CD4-positive, alpha-beta T cell treated with Interleukin-6 for 4 hours (primary cell): ENCODE results near the gene CEMP1.

Experiments used
- DNase-seq: peaks from one replicate; pipeline ENCODE4 v3.0.0-alpha.2; 2020; ENCODE audit warnings: mixed read lengths

Gene CEMP1

DNA sequence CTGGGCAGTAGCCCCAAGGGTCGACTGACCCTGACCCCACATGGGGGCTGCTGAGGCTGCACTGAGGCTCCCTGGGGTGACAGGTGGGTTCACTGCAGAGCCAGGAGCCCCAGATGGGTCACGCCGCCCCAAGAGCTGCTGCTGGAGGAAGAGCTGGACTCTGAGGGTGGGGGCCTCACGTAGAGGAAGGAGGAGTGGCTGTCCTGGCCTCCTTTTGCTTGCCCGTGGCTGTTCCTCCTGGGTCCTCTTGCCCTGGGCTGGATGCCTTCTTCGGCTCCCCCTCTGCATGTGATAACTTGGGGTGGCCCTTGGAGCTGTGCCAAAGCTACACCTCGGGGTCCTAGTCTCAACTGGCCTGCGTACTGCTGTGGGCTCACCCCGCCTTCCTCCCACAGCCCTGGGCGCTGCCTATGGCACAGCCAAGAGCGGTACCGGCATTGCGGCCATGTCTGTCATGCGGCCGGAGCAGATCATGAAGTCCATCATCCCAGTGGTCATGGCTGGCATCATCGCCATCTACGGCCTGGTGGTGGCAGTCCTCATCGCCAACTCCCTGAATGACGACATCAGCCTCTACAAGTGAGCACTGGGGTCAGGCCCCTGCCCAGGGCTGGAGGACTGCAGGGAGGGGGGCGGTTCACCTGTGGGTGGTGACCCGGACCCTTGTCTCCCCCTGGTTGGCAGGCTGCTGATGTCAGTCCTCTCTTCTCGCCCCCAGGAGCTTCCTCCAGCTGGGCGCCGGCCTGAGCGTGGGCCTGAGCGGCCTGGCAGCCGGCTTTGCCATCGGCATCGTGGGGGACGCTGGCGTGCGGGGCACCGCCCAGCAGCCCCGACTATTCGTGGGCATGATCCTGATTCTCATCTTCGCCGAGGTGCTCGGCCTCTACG lies 12.1 kb downstream of the CEMP1 start:
- DNase-seq = no peak

DNA sequence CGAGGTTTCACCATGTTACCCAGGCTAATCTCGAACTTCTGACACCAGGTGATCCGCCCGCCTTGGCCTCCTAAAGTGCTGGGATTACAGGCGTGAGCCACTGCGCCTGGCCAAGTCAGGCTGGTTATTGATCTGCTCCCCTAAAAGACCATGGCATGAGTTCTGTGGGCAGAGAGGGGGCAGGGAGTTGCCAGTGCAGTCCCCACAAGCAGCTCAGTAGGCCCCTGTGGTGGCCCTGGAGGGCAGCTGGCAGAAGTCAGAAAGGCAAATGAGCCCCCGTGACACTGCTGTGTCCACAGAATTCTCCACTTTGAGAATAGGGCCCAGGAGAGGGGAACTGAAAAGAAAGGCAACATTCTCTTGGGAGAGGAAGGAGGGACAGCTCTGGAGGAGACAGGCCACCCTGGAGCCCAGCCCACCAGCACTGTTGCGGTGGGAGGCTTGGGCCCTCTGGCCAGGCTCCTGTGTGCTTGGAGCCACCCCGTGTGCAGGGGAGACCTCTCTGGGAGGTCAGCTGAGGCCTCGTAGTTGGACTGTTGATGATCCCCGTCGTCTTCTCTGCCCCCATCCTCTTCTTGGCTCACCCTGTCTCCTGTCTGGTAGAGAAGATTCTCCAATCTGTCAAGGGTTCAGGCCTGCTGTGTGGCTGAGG lies 13.1 kb downstream of the CEMP1 start:
- DNase-seq = no peak

DNA sequence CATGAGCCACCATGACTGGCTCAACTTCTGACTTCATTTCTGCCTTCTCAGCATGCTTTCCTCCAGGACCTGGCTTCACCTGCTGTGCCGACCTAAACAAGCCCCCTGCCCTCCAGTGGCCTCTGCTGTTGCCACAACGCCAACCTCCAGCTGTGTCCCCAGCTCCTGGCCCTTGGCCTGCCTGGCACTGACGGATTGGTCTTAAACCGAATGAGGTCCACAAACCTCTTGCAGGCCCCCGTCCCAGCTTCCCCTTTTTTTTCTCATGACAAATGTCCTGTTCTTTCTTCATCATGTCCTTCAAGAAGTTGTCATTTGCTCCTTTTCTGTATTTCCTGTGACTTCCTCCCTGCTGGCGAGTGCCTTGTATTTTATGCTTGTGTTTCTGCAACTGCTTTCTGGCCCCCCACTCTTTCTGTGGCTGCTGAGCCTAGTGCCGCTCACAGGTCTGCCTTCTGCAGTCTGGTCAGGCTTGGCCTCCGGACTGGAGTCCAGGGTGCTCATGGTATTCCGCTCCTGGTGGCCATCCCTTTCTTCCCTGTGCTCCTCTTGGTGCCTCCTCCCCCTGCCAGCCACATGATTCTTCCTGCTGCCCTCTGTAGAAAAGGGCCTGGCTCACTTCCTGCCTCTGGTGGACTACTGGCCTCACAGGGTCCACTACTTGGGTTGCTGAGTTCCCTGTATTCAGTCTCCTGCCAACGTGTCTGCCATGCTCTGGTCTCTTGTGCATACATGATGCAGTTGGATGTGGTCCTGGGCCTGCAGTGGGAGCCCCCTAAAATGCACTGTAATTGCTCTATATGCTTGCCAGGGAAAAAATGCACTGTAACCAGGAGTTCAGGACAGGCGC lies 14.6 kb downstream of the CEMP1 start:
- no peak for DNase-seq

DNA sequence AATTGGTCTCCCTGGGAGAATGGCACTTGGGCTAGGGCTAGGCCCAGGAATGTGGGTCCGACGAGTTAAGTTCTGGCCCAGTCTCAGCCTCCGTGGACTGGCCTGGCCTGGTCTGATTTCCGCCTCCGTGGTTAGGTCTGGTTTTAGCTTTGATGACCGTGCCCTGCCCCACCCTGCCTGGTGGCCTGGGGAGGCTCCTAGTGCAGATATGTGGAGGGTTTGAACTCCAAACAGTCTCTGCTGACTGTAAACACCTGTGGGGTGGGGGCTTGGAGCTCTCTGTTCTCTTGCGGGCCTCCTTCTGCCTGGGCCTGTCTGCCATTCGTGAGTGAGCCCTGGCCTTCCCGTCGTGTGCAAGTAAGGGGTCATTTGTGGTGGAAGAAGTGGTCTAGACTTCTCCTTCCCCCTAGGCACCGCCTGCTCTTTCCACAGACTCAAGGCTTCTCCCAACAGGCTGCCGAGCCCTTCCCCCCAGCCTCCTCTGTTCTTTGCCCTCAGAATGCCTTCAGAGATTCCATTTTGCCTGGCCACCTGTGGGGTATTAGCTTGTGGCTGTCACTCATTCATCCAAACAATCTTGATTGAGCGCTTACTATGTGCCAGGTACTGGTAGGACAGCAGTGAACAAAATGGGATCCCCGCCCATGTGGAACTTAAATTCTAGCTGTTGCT lies 15.9 kb downstream of the CEMP1 start:
- no peak for DNase-seq

DNA sequence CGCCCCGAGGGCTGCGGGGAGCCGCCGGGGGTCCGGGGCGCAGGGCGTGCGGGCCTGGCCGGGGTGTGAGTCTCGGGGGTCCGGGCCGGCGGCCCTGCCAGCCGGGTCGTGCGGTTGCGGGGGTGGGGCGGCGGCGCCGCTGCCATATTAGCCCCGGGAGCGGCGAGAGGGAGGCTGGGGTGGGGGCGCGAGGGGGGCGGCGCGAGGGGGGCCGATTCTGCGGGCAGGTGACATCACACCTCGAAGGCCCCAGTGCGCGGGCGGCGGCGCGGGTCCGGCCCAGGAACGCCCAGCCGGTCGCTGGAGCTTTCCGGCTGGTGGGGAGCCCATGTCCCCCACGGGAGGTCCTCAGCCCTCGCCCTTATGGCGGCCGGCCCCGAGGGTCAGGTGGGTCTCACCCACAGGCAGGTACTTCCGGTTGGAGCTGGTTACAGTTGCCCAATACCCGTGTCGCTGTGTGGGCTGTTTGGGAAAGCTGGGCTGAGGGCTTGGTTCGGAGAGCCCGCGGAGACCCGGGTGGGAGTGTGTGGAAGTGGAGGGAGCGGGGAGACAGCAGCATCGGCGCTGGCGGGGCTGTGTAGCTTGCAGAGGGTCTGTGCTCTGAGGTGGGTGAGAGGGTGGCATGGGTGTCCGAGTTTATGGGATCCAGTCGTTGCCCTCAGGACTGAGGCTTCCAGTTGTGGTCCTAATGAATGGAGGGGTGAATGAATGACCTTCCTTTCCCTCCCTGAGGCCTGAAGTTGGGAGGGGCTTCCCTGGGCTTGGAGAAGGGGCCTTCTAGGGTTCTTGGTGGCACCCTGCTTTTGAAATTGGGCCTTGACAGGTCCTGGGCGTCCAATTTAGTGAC lies 16.7 kb downstream of the CEMP1 start:
- peak; percentile 32 for DNase-seq

DNA sequence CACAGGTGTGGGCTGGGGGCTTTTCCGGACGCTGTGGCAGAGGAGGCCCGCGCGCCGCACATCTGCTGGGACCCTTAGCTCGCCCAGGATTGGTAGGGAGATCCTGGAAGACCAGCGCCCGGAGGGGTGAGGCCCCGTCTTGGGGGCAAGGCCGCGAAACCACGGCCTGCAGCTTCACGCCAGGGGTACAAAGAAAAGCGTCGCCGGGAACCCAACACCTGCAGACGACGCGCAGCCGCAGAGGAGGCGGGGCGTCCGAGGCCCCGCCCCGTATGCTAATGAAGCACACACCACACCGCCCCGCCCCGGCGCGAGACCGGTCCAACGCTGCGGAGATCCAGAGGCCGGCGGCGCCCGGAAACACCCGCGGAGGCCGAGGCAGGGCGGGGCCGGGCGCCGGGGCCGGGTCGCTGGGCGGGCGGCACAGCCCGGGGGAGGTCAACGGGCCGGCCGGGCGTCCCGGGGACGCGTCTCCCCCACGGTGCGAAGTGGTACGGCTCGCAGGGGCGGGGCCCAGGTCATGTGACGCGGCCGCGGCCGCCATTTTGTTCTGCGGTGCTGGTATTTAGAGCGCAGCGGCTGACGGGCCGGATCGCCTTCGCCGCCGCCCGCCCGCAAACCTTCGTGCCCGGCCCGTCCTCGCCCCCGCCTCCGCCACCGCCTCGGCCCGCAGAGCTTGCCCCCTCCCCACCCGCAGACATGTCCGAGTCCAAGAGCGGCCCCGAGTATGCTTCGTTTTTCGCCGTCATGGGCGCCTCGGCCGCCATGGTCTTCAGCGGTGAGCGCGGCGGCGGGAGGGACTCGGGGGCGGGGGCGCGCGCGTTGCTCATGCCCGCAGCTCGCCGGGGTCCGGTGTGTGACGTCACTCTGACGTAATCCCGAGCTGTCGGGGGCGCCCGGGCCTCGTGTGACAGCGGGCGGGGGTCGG lies 17.5 kb downstream of the CEMP1 start, which contains the start of gene ATP6V0C:
TSS of gene ATP6V0C (plus strand) at position 548 of the 928 bp plus-strand sequence. CDS start at position 700, 152 bp downstream.
- DNase-seq = peak; percentile 96

DNA sequence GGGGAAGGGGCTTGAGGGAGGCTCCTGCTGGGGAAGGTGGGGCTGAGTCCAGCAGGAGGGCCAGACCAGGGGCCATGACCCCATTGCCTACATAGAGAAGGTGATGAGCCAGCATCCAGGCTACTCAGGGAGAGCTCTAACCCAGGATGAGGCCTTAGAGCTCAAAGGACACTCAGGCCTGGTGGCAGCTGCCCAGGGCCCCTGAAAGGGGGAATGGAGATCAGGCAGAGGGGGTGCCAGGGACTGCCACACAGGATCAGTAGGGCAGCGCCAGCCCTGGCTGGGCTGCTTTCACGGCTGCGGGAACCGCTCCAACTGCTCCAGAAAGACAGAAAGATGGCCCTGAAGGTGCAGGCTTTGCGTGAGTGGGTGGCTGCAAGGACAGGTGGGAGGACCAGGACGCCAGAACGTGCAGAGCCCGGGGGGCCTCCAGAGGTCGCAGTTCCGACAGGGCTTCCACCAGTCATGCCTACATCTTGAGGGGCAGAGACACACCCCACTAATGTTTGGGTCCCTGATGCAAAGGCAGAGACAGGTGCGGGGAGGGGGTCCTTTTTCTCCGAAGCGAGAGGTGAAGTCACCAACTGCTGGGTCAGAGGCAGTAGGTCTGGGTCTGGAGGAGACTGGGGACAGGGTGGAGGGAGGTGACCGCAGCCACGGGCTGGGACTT lies 18.3 kb downstream of the CEMP1 start:
- peak; percentile 50 for DNase-seq

DNA sequence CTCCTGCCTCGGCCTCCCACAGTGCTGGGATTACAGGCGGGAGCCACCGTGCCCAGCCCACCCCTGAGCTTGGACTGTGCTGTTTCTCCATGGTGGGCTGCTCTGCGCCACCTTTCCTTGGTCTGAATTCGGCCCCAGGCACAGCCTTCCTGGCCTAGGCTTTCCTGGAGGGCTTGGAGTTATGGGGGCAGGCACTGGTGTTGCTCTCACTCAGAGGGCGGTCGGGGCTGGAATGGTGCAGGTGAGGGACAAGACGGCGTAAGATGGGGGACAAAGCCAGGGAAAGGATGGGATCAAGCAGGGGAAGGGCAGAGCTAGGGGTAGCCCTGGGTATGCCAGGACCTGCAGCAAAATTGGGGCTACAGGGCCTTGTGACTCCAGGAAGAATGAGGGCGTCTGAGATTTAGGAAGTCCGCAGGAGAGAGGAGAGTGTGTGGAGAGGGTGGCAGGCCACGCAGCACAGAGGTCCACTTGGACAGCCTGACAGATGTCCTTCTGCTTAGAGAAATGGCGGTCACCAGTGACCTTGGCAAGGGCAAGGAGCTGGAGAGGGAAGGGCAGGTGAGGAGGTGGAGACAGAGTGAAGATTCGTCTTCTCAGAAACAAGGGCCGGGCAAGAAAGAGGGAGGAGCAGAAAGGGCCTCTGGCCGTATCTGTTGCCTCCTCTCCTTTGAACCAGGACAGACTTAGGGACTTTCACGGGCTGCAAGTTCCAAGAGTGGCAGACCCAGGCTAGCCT lies 19.0 kb downstream of the CEMP1 start:
- DNase-seq = no peak

DNA sequence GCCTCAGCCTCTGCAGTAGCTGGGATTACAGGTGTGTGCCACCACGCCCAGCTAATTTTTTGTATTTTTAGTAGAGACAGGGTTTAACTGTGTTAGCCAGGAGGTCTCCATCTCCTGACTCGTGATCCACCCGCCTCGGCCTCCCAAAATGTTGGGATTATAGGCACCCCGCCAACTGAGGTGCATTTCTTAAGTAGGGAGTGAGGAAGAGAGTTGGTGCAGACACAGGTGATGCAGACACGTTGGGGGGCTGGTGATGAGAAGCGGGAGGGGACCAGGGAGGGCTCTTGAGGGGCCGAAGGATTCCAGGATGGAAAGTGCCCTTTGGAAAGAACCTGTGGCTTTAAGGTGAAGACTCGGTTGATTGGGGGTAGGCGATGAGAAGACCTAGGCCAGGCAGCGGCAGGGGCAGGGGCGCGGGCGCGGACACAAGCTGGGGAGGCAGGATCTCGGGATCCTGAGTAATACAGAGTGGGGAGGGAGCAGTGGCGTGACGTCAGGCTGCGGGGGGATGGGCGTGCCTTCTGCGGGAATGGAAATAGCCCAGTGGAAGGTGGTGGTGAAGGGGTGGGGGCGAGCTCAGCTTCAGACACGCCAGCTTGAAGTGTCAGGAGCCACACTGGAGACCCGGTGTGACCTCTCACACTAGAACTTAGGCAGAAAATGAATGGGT lies 19.9 kb downstream of the CEMP1 start:
- no peak for DNase-seq

DNA sequence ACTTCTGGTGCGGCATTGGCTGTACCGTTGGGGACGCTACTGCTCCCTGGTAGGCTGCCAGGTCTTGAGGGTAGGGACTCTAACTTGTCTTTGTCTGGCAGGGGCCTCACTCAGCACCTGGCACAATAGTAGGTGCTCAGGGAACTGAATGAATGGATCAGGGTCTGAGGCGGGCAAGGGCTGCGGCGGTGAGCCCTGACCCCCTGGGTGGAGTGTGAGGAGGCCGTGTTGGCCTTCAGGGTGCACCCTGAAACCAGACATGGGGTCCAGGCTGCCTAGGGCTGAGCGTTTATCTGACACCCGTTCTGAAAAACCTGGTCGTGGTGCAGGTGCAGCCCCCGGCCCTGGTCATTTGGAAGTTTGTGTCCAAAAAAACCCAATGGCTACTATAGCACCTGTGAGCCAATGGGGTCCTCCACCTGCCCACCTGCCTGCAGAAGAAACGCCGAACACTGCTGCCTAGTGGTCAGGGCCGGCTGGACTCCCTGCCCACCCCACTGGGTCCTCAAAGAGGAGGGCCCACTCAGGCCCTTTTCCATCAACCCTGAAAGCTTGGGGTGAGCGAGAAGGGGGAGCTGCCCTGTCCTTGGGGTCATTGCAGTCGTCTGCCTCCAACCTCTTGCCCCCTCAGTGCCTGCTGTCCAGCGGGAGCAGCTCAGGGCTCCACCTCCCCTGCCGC lies 22.3 kb downstream of the CEMP1 start:
- DNase-seq = no peak

DNA sequence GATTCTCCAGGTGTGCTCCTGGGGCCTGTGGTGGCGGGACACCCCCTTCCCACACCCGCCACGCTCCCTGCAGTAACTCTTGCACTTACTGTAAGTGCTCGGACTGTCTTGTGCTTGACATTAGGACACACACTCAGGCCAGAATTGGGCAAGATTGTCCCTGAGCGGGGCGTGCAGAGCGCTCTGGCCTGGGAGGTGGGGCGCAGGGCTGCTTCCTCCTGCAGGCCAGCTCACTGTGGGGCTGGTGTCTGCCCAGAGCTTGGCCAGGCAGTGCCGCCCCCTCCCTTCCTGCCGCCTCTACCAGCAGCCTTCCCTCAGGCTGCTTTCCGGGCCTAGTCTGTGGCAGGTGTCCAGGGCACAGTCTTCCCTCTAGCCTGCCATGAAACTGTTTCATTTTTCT lies 23.5 kb downstream of the CEMP1 start:
- no peak for DNase-seq

DNA sequence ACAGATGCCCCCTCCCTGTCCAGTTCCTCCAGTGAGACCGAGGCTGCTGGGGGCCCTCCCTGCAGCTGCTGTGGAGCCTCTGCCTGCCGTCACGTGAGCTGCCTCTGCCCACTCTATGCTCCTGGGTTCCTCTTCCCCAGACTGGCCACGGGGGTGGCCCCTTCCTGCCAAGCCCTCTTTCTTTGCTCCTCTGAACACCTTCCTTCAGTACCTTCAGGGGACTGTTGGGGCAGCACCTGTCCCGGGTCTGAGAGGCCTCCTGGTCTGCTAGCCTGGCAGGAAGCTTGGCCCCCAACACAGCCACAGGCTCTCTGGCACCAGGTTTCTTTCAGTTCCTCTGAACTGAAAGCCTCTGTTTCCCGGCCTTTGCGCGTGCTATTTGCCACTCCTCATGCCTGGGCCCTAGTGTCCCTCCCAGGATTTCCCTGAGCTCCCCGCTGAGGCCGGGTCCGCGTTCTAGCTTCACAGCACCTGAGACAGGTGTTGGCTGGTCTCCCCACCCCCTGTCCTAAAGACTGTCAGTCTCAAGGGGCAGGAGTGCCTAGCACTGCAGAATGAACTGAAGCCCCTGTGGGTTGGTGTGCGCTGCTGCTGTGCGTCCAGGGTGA lies 24.1 kb downstream of the CEMP1 start:
- DNase-seq = no peak

DNA sequence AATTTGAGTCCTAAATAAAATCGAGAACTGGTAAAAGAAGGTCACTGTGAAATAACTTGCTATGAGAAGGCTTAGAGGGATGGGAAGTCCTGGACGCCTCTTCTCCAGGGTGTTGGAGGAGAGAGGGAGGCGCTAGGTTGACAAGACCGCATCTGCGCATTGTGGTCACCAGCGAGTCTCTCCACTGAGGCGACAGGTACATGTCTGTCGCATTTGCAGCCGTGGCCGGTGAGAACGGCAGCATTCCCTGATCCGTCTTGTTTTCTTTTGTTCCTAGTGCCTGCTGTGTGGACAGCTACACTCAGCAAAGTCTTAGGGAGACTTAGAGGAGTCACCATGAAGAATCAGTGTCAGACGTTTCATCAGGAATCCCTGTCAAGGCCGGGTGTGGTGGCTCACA lies 25.5 kb downstream of the CEMP1 start:
- no peak for DNase-seq

DNA sequence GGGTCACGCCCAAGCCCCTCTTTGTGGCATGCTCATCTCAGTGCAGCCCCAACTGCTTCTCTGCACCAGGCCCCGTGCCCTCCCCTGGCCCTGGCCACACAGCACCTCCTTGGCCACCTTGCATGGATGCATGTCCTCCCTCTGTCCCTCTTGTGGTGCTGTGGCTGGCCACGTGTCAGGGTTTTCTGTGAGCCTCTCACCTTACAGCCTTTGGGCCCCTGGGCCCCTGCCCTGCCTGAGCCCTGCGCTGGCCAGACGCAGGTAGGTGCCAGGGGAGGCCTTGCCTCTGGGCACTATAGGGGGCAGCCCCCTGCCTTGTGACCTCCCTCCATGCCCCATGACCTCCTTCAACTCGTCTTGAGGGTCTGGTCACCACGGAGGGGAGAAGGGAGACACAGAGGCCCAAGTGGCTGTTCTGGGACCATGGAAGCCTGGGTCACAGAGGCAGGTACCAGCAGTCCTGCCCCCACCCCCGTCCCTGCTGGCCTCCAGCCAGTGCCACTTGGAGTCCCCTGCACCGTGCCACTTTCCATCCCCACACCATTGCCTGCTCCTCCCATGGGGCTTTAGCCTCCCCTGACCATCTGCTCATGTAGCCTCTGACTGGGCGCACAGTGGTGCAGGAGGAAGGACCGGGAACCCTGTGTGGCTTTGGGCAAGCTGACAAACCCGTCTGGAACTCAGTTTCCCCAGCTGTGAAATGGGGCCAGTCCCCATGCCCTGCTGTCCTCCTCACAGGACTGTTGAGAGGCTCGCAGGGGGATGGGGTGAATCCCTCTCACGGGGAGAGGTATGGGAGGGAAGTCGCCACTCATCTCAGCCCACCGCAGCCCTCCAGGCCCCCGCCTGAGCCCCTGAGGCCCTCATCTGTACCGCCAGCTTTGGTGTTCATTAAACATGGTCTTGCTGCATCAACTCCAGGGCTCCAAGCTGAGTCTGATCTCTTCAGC lies 29.0 kb downstream of the CEMP1 start:
- DNase-seq = no peak

DNA sequence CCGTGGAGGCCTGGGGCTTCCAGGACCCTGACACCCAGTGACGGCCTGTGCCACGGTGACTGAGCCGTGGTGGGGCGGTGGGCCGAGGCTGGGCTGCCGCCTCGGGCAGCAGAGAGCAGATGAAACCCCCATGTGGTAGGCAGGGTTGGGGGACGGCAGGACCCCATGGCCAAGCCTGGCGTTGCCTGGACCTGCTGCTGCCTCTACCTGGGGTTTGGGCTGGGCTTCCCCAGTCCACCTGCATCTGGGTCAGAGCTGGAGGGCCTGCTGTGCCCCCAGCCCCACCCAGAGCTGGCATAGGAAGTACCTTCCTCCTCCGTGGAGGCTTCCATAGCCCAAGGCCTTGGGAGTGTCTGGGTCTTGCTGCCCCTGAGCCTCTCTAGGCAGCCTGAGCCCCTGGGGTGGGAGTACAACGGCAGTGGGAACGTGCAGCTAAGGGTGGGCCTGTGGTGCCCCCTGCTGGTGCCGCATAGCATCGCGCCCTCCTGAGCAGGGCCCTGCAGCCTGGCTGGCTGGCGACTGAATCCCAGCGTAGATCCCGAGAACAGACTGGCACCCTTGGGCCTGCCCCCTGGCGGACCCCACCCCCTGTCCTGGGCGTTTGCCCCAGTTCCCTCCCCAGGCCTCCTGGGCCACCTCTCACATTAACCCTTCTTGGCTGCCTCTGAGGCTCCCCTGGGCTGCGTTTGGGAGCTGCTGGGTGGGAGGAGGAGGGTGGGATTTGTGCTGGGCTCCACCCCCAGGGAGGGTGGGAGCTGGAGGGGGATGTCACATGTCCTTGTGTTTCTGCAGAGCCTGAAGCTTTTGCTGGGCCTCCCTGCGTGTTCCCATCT lies 30.1 kb downstream of the CEMP1 start:
- DNase-seq = peak; percentile 83
